GM04503 (cell line): ENCODE results near the gene BMP7.
"Not testable (repeated sequence)": the region's sequence is repeated elsewhere in the genome, so short reads cannot be mapped to it uniquely, and the experiment has no call there.

Source experiments
- DNase-seq: peaks from one replicate; pipeline ENCODE4 v3.0.0-alpha.2; 2012; ENCODE audit warnings: low read depth

Gene BMP7

DNA sequence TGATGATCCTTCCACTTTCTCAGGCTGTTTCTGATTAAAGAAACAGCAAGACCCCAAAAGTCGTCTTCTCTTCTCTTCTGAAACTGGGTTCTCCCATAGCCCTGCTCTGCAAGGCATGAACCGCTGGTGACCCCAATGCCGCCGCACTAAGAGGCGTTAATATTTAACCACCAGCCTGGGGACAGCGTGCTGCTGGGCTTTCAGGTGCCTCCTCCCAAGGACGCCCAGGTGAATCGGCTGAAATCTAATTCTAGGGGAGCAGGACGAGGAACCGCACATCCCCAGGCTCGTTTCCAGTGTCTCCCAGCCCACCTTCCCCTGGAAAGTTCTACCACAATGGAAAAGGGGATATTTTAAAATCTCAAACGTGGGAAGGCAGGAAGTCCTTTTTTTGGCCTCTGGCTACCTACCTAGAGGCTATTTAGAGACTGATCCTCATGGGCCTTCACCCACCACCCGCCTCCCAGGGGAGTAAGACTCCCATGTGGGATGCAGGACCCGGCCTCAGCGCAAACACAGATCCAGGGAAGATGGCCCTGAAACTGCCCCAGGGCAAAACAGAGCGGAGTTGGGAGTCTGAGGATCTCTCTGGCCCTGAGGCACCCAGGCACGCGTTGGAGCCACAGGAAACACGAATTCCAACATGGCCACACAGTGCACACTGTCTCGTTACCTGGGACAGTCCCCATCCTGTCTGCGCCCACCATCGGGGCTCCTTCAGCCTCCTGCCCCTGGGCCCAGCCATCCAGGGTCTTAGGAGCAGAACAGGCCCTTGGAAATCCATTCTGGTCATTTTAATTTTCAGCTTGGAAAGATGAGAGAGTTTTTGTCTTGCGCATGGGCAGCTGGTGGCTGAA is 56.2 kb downstream of the BMP7 start:
- DNase-seq, result no peak

DNA sequence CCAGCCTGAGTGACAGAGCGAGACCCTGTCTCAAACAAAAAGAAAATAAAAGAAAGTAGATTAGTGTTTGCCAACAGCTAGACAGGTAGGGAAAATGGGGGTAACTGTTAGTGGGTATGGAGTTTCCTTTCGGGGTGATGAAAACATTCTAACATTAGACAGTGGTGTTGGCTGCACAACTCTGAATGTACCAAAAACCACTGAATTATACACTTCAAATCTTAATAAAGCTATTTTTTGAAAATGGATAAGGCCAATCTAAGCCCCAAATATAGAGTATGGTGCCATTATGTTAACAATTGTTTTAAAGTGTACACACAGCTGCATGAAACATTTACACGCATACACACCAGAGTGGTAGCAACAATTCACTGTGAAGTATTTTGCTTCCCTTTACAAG is 57.0 kb downstream of the BMP7 start:
- no peak for DNase-seq

DNA sequence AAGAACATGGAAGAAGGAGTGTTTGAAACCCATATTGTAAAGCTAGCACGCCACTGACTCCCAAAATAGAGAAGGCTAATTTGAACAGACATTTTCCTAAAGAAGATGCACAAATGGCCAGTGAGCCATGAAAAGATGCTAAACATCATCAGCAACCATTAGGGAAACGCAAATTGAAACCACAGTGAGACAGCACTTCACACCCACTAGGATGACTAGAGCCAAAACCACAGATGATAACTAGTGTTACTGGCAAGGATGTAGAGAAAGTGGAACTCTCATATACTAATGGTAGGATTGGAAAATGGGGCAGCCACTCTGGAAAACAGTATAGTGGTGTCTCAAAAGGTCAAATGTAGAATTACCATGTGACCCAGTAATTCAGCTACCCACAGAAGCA is 58.2 kb downstream of the BMP7 start:
- no peak for DNase-seq

DNA sequence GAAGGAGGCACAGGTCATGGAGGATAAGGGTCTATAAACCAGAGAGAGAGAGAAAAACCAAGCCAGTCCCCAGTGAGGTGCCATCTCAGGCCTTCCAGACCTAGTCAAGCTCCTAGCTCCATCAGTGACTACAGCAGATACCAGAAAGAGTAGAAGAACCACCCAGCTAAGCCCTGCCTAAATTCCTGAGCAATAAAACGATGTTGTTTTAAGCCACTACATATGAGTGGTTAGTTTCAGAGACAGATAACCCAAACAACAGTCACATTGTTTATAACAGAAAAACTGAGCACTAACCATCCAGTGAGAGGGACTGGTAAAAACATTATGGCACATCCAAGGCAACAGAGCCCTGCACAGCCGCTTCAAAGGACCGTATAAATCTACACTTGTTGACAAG is 59.2 kb downstream of the BMP7 start:
- no peak for DNase-seq

DNA sequence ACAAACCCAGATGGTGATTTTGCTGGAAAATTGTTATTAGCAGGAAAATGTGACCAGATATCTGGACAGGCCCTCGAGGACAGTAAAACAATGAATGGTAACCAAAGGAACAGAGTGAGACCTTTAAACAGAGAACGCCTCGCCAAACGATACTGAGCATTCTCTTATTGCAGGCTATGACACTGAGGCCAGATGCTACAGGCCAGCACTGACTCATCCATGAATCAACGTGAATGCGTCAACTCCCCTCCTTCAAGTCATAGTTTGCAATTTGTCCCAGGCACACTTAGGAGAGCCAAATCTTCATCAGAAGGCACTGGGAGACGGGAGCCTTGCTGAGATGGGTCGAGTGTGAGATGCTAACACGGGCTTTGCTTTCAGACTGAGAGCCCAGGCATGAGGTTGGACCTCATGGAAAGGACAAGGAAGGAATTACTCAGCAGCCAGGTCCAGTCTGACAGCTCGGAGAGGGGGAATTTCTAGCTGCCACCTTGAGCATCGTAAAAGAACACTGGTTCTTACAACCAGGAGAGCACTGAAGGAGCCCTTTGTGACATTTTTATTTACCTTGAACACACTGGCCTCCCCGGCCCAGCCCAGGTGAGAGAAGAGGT is 60.7 kb downstream of the BMP7 start:
- no peak for DNase-seq

DNA sequence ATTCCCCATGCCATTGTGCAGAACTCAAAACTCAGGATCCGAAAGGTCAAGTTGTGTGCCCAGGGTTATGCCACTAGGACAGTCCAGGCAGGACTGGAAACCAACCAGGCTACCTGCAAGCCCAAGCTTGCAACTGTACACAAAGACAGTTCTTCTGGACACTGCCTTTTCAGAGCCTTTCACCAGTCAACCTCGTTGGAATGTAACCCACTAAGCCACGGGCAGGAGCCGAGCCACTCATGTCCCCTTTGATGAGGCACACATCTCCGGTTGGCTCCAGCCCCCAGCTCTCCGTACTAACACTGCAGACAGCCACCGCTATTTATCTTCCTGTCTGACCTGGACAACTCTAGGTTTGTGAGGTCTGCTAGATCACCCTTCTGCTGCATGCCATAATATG is 62.5 kb downstream of the BMP7 start:
- no peak for DNase-seq

DNA sequence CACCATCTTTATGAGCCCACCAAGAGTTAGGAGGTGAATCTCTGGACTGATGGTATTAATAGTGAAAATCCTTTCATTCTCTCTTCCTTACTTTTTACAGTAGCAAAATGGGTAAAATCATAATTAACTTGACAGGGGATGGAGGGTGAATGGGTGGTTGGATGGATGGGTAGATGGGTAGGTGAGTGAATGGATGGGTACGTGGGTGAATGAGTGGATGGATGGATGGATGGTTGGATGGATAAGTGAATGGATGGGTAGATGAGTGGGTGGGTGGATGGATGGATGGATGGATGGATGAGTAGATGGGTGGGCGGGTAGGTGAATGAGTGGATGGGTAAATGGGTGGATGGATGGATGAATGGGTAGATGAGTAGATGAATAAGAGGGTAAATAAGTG is 63.2 kb downstream of the BMP7 start:
- no peak for DNase-seq

DNA sequence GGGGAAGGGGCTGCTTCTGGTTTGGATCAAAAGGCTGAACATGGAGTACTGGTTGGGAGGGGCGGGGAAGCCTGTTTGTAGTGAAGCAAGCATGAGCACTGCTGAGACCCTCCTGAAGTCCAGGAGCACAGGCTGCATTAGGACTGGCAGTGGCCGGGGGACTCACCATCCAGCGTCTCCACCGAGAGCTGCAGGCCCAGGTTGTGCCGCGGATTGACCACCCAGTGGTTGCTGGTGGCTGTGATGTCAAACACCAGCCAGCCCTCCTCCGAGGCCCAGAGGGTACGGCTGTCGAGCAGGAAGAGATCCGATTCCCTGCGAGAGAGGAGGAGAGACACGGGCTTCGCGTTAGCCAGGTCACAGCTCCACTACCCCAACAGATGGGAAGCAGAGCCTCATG is 64.1 kb downstream of the BMP7 start:
- DNase-seq, result no peak

DNA sequence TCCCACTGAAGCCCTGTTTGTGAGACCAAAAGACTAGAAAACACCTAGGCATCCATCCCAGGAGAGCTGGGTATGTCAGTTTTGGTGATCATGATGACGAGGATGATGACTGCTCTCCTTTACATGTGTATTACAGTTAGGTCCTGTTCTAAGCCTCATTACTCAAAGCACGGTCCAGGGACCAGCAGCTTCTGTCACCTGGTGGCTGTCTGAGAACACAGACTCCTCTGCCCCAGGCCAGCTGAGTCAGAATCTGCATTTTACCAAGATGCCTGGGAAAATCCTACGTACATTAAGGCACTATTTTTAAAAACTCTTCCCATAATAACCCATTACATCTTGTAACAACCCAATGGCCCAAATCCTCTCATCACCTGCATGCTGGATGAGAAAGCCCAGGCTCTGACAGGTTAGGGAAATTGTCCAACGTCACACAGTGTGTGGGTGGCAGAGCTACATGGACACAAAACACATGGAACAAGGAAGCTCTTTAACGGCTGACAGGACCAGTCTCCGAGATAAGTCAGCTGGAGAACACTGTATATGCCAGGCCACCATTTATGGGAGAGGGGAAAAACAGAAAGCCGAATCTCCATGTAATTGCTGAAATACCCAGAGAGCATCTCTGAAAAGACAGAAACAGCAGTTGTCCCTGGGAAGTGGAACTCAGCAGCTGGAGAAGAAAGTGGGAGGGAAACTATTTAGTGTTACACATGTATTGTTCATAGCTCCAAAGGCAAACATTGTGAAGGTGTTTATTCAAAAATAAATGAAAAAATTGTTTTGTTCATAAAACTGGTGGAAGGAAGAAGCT is 65.4 kb downstream of the BMP7 start:
- DNase-seq, result no peak

DNA sequence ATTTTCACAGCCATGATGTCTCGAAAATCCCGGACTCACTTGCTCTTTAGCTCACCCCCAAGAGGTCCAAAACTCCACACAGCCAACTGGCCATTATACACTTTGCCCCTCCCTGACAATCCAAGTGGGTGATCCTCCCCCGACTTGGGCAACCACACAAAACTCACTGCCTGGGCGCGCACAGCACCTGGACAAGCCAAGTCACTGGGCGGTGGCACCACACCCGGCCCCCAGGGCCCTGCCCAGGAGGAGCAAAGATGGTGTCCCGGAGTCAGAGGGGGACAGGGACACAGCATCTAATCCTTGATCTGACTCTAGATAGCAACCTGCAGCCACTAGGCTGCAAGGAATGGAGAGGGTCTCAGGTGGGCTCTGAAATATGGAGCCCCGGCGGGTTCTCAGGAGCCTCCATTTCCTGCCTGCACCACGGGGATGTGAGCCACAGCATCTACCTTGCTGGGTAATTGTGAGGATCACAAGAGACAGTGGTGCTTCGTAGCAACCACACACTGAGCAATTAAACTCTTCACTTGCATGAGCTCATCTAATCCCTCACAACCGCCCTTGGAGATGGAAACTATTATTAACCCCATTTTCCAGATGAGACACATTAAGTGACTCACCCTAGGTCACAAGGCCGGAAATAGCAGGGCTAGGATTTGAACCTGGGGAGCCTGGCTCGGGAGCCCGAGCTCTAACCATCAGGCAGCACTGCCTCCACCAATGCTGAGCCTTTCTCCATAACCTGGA is 66.6 kb downstream of the BMP7 start:
- no peak for DNase-seq

DNA sequence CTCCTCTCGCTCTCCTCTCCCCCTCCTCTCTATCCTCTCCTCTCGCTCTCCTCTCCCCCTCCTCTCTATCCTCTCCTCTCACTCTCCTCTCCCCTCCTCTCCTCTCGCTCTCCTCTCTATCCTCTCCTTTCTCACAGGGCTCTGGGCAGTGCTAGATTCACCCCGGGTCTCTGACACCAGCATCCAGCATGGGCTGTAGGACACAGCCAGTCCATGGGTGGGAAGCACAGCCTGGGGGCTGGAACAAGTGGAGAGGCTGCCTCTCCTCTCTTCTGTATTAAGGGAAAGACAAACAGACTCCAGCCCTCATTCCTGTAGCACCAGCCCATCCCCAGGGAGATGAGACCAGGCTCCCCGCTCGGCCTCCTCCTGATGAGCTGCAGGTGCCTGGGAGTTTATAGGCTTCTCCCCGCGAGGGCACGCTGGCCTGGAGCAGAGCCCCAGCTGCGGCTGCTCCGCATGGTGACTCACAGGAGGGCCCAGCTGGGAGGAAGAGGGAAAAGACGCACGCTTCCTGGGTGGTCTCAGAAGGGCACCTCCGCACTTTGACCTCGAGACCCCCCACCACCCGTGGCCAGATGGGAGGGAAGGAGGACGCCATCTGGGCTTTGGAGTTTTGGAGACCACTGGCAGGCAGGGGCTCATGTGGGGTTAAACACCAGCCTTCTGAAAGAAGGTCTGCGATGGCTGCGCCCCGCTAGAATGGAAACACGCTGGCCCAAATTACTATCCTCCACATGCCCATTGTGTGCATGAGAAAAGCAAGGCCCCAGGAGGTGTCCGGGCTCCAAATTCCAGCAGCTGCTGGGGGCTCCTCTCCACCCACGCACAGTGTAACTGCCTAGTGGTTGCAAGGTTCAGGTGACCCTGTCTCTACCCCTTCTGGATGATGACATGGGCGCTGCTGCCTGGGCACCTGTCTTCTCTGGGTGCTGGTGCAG is 68.0 kb downstream of the BMP7 start:
- DNase-seq, result no peak

DNA sequence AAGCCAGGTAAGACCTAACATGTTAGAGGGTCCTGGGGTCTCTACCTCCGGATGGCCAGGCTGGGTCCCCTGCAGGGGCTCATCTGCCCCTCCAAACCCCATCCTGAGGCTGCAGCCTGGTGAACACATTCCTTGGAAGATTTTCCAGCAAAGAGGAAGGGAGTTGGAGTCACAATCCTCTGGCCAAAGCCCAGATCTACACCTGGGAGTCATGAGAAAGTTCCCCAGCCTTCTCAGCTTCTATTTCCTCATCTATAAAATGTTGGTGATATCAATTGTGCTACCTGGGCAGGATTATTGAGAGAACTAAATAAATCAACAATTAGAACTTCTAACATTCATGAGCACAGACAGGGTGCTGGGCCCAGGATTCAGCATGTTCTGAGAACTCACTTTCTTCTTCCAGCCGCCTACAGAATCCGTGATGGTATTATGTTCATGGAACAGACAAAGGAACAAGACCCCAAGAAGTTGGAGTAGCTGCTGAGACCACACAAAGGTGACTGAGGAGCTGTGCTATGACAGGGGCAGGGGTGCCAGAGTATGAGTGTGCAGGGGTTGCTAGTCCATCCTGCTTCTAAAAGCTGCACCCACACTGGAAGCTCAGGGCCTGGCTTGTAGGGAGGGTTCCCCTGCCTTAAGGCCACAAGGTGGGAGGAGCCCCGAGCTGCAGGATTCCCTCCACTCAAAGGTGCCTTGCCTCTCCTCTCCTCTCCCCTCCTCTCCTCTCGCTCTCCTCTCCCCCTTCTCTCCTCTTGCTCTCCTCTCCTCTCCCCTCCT is 68.9 kb downstream of the BMP7 start:
- no peak for DNase-seq

DNA sequence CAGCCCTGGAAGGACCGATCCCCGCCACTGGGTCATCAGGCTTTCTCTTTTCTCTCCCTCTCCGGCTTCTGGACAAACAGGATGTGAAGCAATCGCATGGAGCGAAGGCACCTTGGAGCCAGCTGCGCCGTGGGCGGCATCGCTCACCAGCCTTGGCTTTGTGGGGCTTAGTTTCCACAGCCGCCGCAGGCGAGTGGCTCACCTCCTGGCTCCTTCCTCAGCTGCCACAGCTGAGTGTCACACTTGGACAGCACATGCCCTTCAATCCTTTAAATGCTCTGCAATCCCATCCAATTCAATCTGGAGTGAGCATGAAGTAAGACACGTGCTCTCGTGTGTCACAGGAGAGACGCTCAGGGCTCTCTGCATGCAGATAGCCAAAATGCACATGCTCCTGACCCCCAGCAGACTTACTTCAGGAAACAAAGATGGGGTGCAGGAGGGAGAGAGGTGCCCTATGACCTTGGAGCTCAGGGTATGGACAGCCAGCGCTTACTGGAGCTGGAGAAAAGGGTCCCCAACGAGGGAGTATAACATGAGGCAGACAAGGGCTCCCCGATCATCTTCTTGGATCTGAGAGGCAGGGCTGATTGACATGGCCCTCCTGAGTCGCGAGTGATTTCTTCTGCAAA is 70.9 kb downstream of the BMP7 start:
- DNase-seq, result peak; percentile 50

DNA sequence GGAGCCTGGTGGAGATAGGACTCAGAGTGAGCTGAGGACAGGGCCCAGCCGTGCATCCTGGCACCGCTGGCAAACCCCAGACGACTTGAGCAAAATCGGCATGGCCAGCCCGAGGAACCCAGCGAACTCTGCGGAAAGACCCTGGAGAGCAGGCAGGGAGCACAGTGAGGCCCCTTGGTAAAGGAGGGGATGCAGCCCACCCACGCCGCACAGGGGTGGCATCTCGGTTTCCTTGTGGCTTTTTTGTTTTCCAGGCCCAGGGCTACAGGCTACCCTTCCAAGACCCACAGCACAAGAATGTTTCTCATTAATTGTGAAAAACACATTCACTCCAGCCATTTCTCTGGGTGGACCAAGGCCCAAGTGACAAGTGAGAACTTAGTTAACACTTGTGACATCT is 71.4 kb downstream of the BMP7 start:
- DNase-seq, result no peak

DNA sequence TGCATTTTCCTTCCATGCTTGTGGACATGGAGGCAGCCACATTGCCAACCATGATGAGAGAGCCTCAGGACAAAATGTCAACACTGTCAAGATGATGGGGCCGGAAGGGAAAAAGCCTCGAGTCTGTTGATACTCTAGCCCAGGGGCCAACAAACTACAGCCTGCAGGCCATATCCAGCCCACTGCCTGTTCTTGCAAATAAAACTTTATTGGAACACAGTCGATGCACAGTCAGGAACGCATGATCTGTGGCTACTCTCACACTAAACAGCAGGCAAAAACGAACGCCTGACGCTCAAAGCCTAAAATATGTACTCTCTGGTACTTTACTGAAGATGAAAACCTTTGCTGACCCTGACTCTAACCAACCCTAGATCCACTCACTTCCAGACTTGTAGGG is 72.3 kb downstream of the BMP7 start:
- DNase-seq, result no peak

DNA sequence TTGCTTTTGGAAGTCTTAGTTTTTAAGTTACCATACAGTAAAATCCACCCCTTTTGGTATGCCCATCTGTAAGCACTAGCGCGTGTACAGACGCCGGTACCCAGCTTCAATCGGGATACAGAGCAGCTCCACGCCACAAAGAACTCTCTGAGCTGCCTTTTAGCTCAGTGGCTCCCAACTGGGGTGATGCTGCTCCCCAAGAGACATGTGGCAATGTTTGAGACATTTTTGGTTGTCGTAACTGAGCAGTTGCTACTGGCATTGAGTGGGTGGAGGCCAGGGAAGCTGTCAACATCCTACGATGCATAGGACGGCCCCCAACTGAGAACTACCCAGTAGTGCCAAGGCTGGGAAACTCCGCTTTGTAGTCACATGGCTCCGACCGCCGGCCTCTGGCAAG is 73.3 kb downstream of the BMP7 start:
- no peak for DNase-seq

DNA sequence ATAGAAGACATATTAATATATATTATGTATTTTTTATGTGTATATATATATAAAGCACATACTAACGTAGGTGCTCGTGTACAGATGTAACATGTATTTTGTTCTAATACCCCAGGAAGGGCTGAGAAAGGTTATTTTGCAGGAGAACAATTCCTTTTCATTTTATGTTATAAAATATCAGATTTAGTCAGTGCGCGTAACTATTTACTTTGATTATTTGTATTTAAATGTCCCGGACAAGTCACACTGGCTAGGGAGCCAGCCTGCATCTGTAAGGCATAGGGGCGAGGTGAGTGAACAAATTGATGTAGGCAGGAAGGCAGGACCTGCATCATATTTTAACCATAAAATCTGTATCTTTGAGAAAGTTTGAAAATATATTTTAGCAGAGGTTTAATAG is 74.1 kb downstream of the BMP7 start:
- no peak for DNase-seq

DNA sequence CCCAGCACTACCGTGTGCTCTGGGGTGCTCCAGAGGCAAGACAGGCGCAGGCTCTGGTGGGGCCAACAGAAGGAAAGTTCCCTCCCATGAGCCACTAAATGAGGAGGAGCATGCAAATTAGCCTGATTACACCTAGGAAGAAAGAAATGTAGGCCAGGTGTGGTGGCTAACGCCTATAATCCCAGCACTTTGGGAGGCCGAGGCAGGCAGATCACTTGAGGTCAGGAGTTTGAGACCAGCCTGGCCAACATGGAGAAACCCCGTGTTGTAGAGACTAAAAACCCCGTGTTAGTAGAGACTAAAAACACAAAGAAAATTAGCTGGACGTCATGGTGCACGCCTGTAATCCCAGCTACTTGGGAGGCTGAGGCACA is 75.2 kb downstream of the BMP7 start:
- not testable (repeated sequence) for DNase-seq

DNA sequence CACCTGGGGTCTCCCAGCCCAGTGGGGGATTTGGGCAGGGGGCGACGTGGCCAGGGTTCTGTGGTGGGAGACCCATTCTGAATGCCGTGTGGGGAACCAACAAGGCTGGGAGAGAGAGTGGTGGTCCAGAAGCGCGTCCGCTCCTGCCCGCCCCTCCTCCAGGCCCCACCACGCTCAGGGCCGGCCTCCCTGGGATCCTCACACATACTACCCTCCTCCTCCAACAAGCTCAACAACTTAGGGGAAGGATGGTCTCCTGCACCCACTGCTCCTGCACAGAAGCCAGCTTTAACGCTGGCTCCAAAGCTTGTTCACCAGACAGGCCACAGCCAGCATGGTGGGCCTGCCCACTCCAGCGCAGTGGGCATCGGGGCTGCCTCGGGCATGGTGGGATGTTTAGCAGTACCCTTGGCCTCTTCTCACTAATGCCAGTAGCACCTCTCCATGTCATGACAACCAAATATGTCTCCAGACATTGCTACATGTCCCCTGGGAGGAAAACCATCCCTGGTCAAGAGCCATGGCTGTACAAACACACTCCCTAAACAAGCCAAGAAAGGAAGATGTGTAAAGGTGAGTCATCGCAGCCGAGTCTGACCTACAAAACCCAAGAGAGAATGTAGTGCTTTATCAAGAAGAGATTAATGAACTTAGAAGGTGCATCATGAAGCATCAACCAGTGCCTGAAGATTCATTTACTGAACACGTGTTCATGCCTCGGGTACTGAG is 75.7 kb downstream of the BMP7 start:
- peak; percentile 21 for DNase-seq
